Psoas muscle (tissue), 8 donors: Measurements from ENCODE around the gene TTC29. TPM values are rescaled to one million over a fixed set of nuclear protein-coding genes. Genes with fewer than 3 reads are reported as not detected.

Experiments used
- ATAC-seq, 4 donors: fragments of 200-7000 bp; cut with Tn5 transposase; one replicate each; pipeline ENCODE4 v1.9.1; 2020; ENCODE audit warnings: moderate library complexity in 3 of 4, mild to moderate bottlenecking in 2 of 4
- DNase-seq, 2 donors: peaks; one replicate each; pipeline ENCODE4 v3.0.0-alpha.2; 2020
- H3K27ac ChIP-seq: fragments of 200-600 bp; one replicate; pipeline ENCODE4 v1.8.0; 2022
- H3K27me3 ChIP-seq, 3 donors: fragments of 200-600 bp in 1 of 3; one replicate each; pipeline versions ENCODE4 v1.6.1 to v1.8.0; 2013 to 2022; ENCODE audit warnings: low read length in 2 of 3, mild to moderate bottlenecking in 2 of 3, moderate library complexity in 1 of 3; ENCODE audit not compliant: insufficient read depth in 3 of 3
- H3K36me3 ChIP-seq, 2 donors: fragments of 200-600 bp in 1 of 2; one replicate each; pipeline versions ENCODE4 v1.6.1 to v1.8.0; 2013 to 2022; ENCODE audit warnings: low read depth in 1 of 2, mild to moderate bottlenecking in 1 of 2, moderate library complexity in 1 of 2; ENCODE audit not compliant: insufficient read depth in 1 of 2
- H3K4me1 ChIP-seq: fragments of 200-600 bp; one replicate; pipeline ENCODE4 v1.8.0; 2022
- H3K4me3 ChIP-seq: fragments of 200-600 bp; one replicate; pipeline ENCODE4 v1.8.0; 2022; ENCODE audit warnings: mild to moderate bottlenecking
- H3K9me3 ChIP-seq: fragments of 200-600 bp; one replicate; pipeline ENCODE4 v1.8.0; 2022
- WGBS, 3 donors: extraction: QIAGEN DNeasy Blood & Tissue Kit; methylation state at CpG; one replicate each; pipeline versions ENCODE4 v1.1.6 to v1.1.7; 2013; 5-methylcytosine and 5-hydroxymethylcytosine counted together
- intact Hi-C, 2 donors: fragments of 100-400 bp; cut with DNase I; formaldehyde crosslinking; loops; one replicate each; pipeline versions ENCODE4 v1.11.0 to v1.14.2; 2022
- polyA plus RNA-seq, 3 donors: library from polyadenylated mRNA; stranded (reverse); fragments of 200-250 nt; gene quantifications; one replicate each; pipeline ENCODE4 v1.2.3, GENCODE V29; 2013
- total RNA-seq, 4 donors: library from RNA; stranded (reverse); fragmentation: NEBNext Ultra II Directional in 2 of 4; extraction: Animal tissue kit (Norgen Biotek cat#: 25700) in 2 of 4; gene quantifications; one replicate each; pipeline versions ENCODE4 v1.2.1 to v1.2.4, GENCODE V29; 2021 to 2023
- TF ChIP-seq, protein P1 (sequence below): fragments of 200-600 bp; IDR thresholded peaks from one replicate; pipeline ENCODE4 v1.8.0; 2022; ENCODE audit warnings: antibody characterized with exemption
- donor health status: healthy with polysubstance abuse.
- donor health status: DM: no; HTN: no; CAD: no; lungs with moderate emphysema.
- donor health status: Bipolar disorder and iron deficiency.
- donor health status: healthy.
- donor health status: DM: yes; HTN: yes; CAD: no.
- donor health status: DM: no; HTN: no; CAD: no.
- donor health status: DM: no; HTN: no; CAD: no.
- donor health status: DM: yes; HTN: yes; CAD: no.

Gene TTC29
- total and polyA plus RNA-seq, 7 donors, result 0.03 TPM; not detected in 6

DNA sequence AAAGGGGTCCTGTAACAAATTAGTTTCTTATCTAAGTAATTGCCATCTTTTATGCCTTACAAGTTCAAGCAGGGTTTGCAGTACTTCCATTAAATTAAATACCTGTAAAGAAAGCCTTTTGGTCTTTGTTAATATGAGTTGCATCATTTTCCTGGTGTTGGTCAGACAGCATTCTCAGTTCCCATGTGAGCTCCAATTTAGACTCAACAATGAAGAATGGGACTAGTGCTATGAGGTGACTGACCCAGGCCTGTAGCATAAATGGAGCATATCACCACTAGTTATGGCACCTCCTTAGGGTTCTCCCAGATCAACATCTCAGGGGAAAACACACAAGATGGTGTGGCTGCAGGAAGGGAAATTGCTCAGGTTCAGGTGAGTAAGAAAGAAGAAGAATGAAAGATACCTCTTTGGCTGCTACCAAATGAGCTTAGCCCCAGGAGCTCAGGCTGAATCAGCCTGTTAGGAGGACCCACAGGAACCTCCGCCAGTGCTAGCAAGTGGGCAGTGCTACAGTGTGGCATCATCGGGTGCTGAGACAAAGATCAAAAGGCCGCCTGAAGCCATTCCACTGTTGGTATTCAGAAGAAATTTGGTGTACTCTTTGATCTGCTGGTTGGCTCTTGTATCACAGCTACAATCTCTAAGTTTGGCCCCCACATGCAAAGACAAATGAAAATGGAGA lies 1.8 kb downstream of the TTC29 start:
- Histone ChIP-seq H3K4me3 (no peak overlapping the region), H3K27me3 (no peaks in the 10 kb centered on the region), H3K36me3 (no peaks in the 10 kb centered on the region), H3K4me1 (peaks cover 5% of the 10 kb centered on the region), H3K9me3 (no peaks in the 10 kb centered on the region), H3K27ac (no peak overlapping the region)
- no peak for DNase-seq
- TF ChIP-seq, protein P1, sequence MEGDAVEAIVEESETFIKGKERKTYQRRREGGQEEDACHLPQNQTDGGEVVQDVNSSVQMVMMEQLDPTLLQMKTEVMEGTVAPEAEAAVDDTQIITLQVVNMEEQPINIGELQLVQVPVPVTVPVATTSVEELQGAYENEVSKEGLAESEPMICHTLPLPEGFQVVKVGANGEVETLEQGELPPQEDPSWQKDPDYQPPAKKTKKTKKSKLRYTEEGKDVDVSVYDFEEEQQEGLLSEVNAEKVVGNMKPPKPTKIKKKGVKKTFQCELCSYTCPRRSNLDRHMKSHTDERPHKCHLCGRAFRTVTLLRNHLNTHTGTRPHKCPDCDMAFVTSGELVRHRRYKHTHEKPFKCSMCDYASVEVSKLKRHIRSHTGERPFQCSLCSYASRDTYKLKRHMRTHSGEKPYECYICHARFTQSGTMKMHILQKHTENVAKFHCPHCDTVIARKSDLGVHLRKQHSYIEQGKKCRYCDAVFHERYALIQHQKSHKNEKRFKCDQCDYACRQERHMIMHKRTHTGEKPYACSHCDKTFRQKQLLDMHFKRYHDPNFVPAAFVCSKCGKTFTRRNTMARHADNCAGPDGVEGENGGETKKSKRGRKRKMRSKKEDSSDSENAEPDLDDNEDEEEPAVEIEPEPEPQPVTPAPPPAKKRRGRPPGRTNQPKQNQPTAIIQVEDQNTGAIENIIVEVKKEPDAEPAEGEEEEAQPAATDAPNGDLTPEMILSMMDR, result no peak
- 61 to 77% (median 73%) methylated on average over 3 of the region's 3 CpGs for WGBS, 3 donors
- no peak for ATAC-seq
- intact Hi-C loops, result no loop called here

DNA sequence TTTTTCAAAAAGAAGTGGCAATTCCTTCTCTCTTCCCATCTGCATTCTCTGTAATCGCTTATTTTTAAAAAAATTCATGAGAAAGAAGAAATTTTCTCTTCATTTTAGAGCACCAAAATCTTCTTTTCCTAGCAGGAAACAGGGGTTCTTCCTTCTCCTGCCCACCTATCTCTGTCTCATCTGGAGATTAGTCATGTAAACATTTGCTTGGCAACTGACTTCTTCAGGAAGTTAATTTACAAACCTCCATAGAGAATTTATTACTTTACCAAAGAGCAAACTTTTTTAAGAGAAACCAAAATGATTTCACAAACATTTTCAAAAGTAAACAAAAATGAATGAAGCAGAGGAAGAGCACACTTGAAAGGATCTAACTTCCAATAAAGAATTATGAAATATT lies 13.5 kb downstream of the TTC29 start:
- TF ChIP-seq, protein P1, result no peak
- no peak overlapping the region for H3K27ac ChIP-seq
- DNase-seq (no peak), ATAC-seq (no peak)
- no peak overlapping the region for H3K4me3 ChIP-seq
- no peaks in the 10 kb centered on the region for H3K9me3 ChIP-seq
- H3K36me3 ChIP-seq, result no peaks in the 10 kb centered on the region
- H3K4me1 ChIP-seq, result no peaks in the 10 kb centered on the region
- peaks cover 0 to 5% (median 0%) of the 10 kb centered on the region in 3 donors for H3K27me3 ChIP-seq
- 73 to 78% (median 75%) methylated on average over 1 of the region's 1 CpG for WGBS, 3 donors
- intact Hi-C loops, result no loop called here

DNA sequence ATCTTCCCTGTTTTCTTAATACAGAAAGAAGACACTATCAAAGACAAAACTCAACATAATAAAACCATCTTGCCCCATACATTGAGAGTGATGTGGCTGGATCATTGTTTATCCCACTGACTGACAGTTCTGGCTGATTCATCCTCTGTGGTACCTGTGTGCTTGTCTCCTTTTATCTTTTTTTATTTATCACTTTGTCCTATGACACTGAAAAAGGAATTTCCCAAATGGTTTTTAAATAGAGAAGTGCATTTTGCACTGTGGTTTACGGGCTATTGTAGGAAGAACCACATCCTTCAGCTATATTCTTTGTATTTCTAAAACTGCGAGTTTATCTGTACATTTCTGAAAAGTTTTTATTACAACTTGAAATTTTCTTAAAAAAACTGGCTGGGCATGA lies 15.0 kb downstream of the TTC29 start:
- peaks cover 0 to 5% (median 0%) of the 10 kb centered on the region in 3 donors for H3K27me3 ChIP-seq
- no peak overlapping the region for H3K4me3 ChIP-seq
- ATAC-seq (no peak), DNase-seq (no peak)
- TF ChIP-seq, protein P1, result no peak
- 86 to 96% (median 91%) methylated on average over 2 of the region's 2 CpGs for WGBS, 3 donors
- intact Hi-C loops, result no loop called here
- no peaks in the 10 kb centered on the region for H3K9me3 ChIP-seq
- H3K4me1 ChIP-seq, result no peaks in the 10 kb centered on the region
- no peak overlapping the region for H3K27ac ChIP-seq
- no peaks in the 10 kb centered on the region for H3K36me3 ChIP-seq

DNA sequence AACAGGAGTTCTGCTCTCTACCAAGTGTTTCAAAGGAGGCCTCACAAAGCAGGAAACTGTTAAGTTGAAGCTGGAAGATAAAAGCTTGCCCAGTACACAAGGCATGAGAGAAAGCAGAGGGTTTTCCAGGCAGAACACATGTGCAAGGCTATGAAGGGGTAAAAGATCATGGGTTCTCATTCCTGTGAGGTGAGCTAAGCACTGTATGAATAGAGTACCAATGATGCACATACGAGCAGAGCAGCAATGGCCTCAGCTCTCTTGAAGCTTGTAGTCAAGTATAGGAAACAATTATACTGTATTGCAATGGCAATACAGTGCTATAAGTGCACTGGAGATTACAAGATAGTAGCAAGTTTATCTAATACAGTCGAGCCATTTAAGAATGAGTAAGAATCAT lies 18.0 kb downstream of the TTC29 start:
- intact Hi-C loops, result no loop called here
- no peak for ATAC-seq

More for the DNA sequence above, 18.0 kb downstream of the TTC29 start:
- Histone ChIP-seq H3K4me1 (no peaks in the 10 kb centered on the region), H3K4me3 (no peak overlapping the region), H3K9me3 (no peaks in the 10 kb centered on the region), H3K27ac (no peak overlapping the region), H3K36me3 (no peaks in the 10 kb centered on the region), H3K27me3 (peaks cover 0 to 2% (median 0%) of the 10 kb centered on the region in 3 donors)
- no peak for DNase-seq
- 67 to 81% (median 72%) methylated on average over 2 of the region's 2 CpGs for WGBS, 3 donors
- TF ChIP-seq, protein P1, result no peak
